Kidney epithelial cell (primary cell): ENCODE data around the gene RUFY2. TPM values are rescaled to one million over a fixed set of nuclear protein-coding genes. Genes with fewer than 3 reads are reported as not detected.
"Not testable (repeated sequence)": the region's sequence is repeated elsewhere in the genome, so short reads cannot be mapped to it uniquely, and the experiment has no call there.

ENCODE experiments used
- DNase-seq: peaks from one replicate; pipeline ENCODE4 v3.0.0-alpha.2; 2010; ENCODE audit warnings: low read depth
- H3K27me3 ChIP-seq: 2 replicates; pipeline ENCODE4 v1.6.0; 2011; ENCODE audit warnings: low read length; ENCODE audit not compliant: control insufficient read depth, insufficient read depth
- H3K36me3 ChIP-seq: 2 replicates; pipeline ENCODE4 v1.5.1; 2011; ENCODE audit warnings: low read length; ENCODE audit not compliant: control insufficient read depth, insufficient read depth
- H3K4me3 ChIP-seq: 2 replicates; pipeline ENCODE4 v1.5.1; 2011; ENCODE audit warnings: low read depth, mild to moderate bottlenecking, control low read depth, low read length
- total RNA-seq: library from RNA; depleted of rRNA; stranded (reverse); fragments of >200 nt; gene quantifications from 2 replicates; pipeline ENCODE4 v1.2.3, GENCODE V29; 2015
- TF ChIP-seq, protein P1 (sequence below): IDR thresholded peaks from 2 replicates; pipeline ENCODE4 v1.5.1; 2011; ENCODE audit warnings: mild to moderate bottlenecking, moderate library complexity, low read length, control low read depth, inconsistent platforms; ENCODE audit not compliant: insufficient read depth, poor library complexity, severe bottlenecking

RUFY2 gene, protein sequence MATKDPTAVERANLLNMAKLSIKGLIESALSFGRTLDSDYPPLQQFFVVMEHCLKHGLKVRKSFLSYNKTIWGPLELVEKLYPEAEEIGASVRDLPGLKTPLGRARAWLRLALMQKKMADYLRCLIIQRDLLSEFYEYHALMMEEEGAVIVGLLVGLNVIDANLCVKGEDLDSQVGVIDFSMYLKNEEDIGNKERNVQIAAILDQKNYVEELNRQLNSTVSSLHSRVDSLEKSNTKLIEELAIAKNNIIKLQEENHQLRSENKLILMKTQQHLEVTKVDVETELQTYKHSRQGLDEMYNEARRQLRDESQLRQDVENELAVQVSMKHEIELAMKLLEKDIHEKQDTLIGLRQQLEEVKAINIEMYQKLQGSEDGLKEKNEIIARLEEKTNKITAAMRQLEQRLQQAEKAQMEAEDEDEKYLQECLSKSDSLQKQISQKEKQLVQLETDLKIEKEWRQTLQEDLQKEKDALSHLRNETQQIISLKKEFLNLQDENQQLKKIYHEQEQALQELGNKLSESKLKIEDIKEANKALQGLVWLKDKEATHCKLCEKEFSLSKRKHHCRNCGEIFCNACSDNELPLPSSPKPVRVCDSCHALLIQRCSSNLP
- total RNA-seq = 11.4 and 13.0 TPM in 2 replicates

DNA sequence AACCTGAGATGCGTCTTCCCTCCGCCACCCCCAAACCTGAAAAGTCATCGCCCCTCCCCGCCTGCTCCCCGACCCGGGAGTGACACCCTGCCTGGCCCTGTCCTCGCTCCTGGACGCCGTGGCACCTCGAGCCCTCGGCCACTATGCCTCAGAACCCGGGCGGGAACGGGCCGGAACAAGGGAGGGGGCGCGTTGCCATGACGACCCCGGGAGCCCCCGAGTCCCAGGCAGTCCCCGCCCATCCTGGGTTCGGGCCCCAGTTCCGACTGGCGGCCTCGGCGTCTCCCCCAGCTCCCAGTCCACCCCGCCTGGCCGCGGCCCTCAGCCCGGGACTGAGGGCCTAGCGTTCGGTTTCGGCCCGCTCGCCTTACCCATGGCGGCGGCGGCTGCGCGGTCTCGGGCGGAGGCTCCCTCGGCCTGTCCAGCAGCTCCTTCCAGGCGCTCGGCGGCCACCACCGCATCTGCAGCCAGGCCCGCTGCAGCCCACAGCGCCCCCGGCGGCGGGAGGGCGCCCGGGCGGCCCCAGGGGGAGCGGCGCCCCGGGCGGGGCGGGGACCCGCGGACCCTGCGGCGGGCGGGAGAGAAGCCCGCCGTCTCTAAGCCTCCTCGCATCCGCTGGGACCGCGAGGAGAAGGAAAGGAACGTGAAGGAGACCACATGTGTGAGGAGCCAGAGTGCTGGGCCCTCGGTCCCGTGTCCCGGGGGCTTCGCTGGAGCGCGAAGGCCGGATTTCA is at the start of gene RUFY2:
TSS of gene RUFY2 (minus strand) at position 463 of the 734 bp plus-strand sequence. CDS start at position 375, 88 bp downstream.
- TF ChIP-seq, protein P1, sequence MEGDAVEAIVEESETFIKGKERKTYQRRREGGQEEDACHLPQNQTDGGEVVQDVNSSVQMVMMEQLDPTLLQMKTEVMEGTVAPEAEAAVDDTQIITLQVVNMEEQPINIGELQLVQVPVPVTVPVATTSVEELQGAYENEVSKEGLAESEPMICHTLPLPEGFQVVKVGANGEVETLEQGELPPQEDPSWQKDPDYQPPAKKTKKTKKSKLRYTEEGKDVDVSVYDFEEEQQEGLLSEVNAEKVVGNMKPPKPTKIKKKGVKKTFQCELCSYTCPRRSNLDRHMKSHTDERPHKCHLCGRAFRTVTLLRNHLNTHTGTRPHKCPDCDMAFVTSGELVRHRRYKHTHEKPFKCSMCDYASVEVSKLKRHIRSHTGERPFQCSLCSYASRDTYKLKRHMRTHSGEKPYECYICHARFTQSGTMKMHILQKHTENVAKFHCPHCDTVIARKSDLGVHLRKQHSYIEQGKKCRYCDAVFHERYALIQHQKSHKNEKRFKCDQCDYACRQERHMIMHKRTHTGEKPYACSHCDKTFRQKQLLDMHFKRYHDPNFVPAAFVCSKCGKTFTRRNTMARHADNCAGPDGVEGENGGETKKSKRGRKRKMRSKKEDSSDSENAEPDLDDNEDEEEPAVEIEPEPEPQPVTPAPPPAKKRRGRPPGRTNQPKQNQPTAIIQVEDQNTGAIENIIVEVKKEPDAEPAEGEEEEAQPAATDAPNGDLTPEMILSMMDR = no peak
- H3K27me3 ChIP-seq = no peaks in the 10 kb centered on the region
- peak within 1 kb of the TSS; percentile 92 for H3K4me3 ChIP-seq
- no peak for DNase-seq
- no peaks in the 10 kb centered on the region for H3K36me3 ChIP-seq

GRCh38 chr10:68449698-68450097 is 42.6 kb upstream of the RUFY2 start:
- H3K36me3 ChIP-seq, H3K27me3 ChIP-seq, H3K4me3 ChIP-seq, DNase-seq: not testable (repeated sequence)

DNA sequence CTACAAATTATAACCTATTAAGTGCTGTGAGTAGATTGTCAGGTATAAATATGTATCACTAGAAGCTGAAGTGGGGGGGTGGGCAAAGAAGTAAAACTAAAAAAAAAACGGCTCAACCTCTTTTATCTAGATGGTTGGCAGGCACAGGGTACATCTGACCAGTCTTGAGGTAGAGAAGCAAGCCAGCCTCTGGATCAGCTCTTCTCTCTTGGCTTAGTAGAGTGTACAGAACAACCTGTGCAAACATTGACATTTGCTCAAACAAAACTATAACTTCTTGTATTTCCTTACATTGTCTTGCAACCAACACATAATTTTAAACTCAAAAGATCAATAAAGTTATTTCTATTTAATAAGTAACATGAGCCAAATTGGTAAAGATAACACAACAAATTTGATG is 39.1 kb upstream of the RUFY2 start:
- DNase-seq = no peak
- Histone ChIP-seq H3K27me3 (no peaks in the 10 kb centered on the region), H3K4me3 (no peak overlapping the region), H3K36me3 (no peaks in the 10 kb centered on the region)
- TF ChIP-seq, protein P1 = no peak

- TF ChIP-seq, protein P1 = no peak
- Histone ChIP-seq H3K4me3 (no peak overlapping the region), H3K27me3 (no peaks in the 10 kb centered on the region), H3K36me3 (no peaks in the 10 kb centered on the region)
- no peak for DNase-seq
These were observed 35.9 kb upstream of the RUFY2 start for GRCh38 chr10:68442971-68443370.

DNA sequence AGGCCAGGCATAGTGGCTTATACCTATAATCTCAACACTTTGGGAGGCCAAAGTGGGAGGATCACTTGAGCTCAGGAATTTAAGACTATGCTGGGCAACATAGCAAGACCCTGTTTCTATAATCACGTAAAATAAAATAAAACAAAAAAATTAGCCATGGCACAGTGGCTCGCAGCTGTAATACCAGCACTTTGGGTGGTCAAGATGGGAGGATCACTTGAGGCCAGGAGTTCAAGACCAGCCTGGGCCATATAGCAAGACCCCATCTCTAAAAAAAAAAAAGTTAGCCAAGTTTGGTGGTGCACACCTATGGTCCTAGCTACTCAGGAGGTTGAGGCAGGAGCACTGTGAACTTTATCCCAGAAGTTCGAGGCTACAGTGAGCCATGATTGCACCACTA is 33.8 kb upstream of the RUFY2 start:
- TF ChIP-seq, protein P1 = no peak
- no peak for DNase-seq
- Histone ChIP-seq H3K4me3 (no peak overlapping the region), H3K36me3 (no peaks in the 10 kb centered on the region), H3K27me3 (no peaks in the 10 kb centered on the region)

GRCh38 chr10:68435803-68436202 is 28.7 kb upstream of the RUFY2 start:
- no peak overlapping the region for H3K4me3 ChIP-seq
- no peaks in the 10 kb centered on the region for H3K27me3 ChIP-seq
- no peak for DNase-seq
- H3K36me3 ChIP-seq = no peaks in the 10 kb centered on the region
- TF ChIP-seq, protein P1 = no peak
